ENCODE results near the gene TMEM114. TPM values are rescaled to one million over a fixed set of nuclear protein-coding genes. Genes with fewer than 3 reads are reported as not detected.
"Not testable (repeated sequence)": the region's sequence is repeated elsewhere in the genome, so short reads cannot be mapped to it uniquely, and the experiment has no call there.

Gene TMEM114
- total RNA-seq, 1 donor from 2014 or later: not detected

DNA sequence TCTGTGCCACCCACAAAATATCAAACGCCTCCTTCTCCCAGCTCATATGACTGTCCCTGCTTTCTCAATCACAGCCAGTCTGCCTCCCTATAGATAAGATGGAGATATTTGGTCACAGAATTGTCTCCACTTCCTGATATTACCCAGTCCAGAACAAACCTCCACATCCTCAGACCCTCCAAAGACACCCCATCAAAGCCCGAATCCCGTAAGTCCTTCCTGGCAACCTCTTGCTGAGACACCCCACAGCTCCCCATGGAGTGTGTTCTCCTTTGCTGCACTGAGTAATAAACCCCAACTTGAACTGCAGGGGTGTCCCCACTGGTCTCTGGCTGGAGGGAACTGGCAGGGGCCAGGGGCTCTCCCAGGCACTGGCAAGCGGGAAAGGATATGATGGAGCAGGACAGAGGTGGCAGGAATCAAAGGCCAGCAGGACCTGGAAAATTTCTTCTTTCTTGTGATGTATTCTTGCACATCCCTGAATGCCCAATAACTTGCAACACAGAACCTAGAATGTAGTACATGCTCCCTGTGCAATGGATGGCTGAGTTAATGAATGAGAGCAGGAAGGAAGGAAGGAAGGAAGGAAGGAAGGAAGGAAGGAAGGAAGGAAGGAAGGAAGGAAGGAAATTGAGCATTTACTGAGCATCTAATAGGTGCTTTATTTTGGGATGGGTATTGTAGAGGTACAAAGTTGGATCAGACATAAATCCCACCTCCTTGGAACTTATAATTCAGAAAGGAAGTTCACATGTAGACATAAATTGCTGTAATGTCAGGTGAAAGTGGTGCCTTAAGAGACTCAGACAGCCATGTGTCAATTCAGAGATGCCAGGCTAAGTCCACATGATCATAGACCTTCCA lies 13.9 kb downstream of the TMEM114 start:
- no peak for DNase-seq (ENCODE audit: low spot score)

DNA sequence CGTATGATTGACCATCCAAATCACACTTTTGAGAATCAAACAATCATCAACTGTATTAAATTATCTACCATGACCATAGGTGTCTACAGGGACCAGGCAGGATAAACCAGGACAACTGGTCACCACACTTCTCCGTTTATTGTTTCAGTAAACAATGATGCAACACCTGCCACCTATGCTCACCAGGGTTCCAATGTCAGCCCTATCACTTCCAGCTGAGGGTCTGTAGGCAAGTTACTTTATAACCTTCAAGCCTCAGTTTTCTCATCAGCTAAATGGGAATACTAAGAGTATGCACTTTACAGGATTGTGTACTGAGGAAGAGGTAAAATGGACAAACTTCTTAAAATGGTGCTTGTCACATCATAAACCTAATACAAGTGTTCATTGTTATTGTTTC lies 14.9 kb downstream of the TMEM114 start:
- DNase-seq (ENCODE audit: low spot score): no peak

DNA sequence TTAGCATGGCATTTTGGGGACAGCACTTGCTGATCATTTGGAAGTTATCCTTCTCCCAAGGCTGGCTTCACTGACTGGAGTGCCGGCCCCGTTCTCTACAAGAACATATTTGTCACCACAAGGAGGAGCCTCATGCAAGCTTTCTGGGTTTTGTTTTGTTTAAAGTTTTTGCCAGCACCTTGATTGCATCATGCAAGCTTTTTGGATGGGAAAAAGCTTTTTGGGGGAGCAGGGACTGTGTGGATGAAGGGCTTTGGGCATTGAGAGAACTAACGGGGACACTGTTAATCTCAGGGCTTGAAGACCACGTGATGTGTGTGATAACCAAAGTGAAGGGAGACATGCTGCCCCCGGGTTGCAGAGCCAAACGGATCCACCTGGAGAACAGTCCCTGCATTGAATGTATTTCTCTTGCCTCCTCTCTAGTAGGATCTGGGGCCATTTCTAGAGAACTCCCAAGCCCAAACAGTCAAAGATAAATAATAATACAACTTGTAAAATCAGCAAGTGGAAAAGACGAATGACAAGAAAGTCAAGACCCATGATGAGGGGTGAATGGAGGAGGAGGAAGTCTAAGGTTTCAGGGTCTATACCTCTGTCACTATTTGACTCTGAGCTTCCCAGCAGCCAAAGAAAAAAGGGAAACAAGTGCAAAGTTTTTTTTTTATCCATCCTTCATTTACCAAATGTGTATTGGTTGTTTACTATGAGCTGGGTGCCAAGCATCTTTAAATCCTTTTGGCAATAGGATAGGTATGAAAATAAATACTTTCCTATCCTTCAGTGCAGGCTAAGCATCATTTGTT lies 17.2 kb downstream of the TMEM114 start:
- DNase-seq (ENCODE audit: low spot score): no peak

DNA sequence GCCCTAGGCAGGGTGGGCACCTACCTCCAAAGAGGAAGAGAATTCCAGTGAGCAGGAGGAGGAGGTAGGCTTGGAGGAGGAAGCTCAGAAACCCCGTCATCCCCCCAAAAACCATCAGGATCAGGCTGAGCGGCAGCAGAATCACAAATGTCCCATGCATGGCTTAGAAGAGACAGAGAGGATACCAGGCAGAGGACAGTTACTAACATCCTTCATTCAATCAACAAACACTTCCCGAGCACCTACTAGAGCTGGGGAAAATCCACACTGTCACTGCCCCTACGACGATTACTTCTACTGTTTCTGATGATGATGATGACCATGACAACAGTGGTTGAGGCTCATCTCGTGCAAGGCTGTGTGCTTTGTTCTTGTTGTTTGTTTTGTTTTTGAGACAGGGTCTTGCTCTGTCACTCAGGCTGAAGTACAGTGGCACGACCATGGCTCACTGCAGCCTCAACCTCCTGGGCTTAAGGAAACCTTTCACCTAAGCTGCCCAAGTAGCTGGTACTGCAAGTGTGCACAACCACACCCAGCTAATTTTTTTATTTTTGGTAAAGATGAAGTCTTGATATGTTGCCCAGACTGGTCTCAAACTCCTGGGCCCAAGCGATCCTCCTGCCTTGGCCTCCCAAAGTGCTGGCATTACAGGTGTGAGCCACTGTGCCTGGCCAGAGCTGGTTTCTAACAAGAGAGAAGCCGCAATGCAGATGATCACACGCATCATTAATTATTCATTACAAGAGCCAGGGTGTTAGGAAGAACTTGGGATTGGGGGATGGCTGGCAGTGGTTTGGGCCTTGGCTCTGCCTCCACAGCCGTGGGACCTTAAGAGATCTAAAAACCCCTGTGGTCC lies 18.0 kb downstream of the TMEM114 start:
- no peak for DNase-seq (ENCODE audit: low spot score)

DNA sequence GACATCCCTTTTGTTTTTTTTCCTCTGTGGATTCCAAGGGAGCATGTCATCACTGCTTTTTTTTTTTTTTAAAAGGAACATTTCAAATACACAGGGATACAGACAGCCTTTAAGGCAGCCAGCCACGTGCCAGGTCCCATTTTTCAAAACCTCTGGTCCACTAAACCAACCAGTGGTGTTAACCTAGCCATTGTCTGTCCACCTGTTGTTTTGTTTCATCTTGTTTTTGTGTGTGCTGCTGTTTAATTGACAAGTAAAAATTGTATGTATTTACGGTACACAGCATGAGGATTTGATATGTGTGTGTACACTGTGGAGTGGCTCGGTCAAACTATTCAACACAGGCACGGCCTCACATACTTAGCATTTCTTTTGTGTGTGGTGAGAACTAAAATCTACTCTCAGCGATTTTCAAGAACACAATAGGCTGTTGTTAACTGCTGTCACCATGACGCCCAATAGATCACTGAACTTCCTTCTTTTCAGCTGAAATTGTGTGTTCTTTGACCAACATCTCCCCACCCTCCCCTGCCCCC lies 19.2 kb downstream of the TMEM114 start:
- no peak for DNase-seq (ENCODE audit: low spot score)

- not testable (repeated sequence) for DNase-seq (ENCODE audit: low spot score)
These were observed 19.9 kb downstream of the TMEM114 start for GRCh38 chr16:8570393-8570792.

DNA sequence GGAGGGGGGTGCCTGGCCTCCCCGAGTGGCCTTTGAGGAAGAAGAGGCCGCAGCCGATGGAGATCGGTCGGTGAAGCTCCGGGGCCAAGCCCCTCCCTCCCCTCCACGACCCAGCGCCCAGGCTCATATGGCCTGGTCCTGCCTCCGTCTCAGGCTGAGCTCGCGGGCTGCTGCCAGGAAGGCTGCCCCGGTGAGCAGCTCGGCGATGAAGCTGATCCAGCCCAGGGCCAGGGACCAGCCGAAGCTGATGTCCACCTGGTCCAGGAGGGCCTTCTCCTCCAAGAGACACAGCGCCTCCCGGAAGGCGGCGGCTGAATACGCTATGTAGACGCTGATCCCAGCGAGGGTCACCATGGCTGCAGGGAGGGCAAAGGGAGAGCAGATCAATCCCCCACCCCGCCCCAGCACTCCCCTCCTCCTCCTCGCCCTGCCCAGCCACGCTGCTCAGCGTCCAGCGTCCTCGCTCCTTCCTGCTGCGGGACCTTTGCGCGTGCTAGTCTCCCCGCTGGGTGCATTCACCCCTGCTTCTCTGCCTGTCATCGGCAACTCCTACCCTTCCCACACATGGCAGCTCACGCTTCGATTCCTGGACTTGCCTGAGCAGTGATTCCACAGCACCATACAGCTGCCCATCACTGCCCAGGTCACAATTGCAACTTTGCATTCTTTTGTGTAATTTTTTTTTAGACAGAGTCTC lies 20.5 kb downstream of the TMEM114 start:
- DNase-seq (ENCODE audit: low spot score): no peak

DNA sequence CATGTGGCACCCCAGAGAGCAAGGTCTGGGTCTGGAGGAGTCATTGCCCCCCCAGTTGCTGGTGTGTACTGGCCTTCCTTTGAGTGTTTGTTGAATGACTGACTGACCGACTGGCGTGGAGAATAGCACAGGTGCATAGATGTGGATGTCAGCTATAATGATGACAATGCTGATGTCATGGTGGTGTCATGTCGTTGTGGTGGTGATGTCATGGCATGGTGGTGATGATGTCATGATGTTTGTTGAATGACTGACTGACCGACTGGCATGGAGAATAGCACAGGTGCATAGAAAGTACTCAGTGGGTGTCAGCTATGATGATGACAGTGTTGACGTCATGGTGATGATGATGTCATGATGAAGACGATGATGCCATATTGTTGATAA lies 22.1 kb downstream of the TMEM114 start:
- no peak for DNase-seq (ENCODE audit: low spot score)

GRCh38 chr16:8567355-8568230 lies 22.7 kb downstream of the TMEM114 start:
- DNase-seq (ENCODE audit: low spot score): no peak

- no peak for DNase-seq (ENCODE audit: low spot score)
These were observed 24.8 kb downstream of the TMEM114 start for GRCh38 chr16:8565498-8565897.

DNA sequence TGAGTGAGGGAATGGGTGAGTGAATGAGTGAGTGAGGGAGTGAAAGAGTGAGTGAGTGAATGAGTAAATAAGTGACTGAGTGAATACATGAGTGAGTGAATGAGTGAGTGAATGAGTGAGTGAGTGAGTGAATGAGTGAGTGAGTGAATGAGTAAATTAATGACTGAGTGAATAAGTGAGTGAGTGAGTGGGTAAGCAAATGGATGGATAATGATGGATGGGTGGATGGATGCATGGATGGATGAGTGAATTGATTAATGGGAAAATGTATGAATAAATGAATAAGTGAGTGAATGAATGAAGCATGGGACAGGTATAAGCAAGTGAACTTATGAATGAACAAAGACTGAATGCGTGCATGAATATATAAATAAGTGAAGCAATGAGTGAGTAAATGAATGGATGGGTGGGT lies 25.4 kb downstream of the TMEM114 start:
- DNase-seq (ENCODE audit: low spot score): no peak

DNA sequence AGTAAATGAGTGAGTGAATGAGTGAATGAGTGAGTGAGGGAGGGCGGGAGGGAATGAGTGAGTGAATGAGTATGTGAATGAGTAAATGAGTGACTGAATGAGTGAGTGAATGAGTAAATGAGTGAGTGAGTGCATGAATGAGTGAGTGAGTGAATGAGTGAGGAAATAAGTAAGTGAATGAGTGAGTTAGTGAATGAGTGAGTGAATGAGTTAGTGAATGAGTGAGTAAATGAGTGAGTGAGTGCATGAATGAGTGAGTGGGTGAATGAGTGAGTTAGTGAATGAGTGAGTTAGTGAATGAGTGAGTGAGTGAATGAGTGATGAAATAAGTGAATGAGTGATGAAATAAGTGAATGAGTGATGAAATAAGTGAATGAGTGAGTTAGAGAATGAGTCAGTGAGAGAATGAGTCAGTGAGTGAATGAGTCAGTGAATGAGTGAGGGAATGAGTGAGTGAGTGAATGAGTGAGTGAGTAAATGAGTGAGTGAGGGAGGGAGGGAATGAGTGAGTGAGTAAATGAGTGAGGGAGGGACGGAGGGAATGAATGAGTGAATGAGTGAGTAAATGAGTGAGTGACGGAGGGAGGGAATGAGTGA lies 26.3 kb downstream of the TMEM114 start:
- not testable (repeated sequence) for DNase-seq (ENCODE audit: low spot score)

- no peak for DNase-seq (ENCODE audit: low spot score)
These were observed 28.8 kb downstream of the TMEM114 start for GRCh38 chr16:8561496-8561895.

GRCh38 chr16:8555400-8555799 lies 34.9 kb downstream of the TMEM114 start:
- DNase-seq (ENCODE audit: low spot score): no peak

DNA sequence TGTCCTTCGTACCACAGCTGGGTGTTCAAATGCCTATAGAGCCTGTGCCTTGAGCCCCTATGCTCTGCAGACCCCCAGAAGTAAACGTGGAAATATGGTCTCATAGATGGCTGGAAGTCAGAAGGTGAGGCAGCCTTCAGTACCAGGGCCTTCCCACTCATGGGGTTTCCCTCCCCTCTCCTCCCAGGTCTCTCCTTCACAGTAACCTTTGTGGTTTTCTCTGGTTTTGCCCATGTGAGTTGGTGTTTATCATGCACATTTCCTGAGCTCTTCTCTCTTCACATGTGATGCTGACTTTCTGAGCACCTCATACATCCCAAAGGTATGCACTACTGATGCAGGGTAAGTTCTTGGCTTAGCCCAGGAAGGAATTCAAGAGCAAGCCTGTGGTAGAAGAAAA lies 35.4 kb downstream of the TMEM114 start:
- no peak for DNase-seq (ENCODE audit: low spot score)

- DNase-seq (ENCODE audit: low spot score): no peak
These were observed 36.3 kb downstream of the TMEM114 start for GRCh38 chr16:8554022-8554421.

DNA sequence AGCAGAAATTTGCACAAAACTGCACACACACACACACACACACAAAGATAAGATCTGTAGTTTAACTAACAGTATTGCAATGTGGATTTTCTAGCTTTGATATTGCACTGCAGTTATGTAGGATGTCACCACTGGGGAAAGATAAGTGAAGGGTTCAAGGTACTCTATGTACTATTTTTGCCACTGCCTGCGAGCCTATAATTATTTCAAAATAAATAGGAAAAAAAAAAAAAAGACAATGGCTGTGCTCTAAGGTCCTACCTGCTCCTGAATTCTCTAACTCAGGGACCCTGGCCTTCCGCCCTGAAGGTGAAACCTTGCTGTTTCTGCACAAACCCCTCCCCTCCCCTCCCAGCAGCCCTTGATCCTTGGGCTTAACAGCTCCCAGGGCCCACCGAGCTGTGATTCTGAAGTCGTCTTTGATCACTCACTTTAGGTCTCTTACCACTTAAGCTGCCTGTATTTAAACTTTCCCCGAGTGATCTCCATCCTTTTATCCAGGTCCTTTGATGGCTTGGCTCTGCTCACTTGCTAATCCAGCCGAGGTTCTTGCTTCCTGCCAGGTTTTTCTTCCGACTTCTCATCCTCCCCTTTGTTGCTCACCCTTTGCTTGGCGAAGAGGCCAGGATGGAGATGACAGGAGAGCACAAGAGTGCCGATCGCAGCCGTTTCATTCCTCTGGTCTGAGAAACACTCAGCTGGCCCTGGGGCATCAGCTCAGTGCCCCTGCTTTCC lies 37.7 kb downstream of the TMEM114 start:
- no peak for DNase-seq (ENCODE audit: low spot score)

Measured in mesenteric fat pad (tissue), 1 donor.